Measurements from ENCODE around the gene WASHC4.
"Not testable (repeated sequence)": the region's sequence is repeated elsewhere in the genome, so short reads cannot be mapped to it uniquely, and the experiment has no call there.

The WASHC4 gene

DNA sequence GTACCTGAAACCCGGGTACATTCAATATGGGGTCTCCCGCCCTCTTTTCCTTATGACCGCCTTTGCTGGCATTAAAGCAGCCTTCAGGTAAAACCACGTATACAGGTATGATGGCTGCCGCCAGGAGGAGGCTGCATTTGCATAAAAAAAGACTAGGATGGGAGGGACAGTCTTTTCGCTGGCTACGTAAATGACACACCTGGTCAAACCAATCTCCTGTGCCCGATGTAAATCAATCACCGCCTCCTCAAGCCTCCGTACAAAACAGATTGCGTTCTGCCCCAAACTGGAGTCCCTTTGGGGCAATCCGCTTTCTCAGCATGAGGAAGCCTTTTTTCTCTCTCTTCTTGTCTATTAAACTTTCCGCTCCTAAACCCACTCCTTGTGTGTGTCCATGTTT is 15.2 kb upstream of the WASHC4 start:
- DNase-seq (ENCODE audit: low read depth), result no peak

DNA sequence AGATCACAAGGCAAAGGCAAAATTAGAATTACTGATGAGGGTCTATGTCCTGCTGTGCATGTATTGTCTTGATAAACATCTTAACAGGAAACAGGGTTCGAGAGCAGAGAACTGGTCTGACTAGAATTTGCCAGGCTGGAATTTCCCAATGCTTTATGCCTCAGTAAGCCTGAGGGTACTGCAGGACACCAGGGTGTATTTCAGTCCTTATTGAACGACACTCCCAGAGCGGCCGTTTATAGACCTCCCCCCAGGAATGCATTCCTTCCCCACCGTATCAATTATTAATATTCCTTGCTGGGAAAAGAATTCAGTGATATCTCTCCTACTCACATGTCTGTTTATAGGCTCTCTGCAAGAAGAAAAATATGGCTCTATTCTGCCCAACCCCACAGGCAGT is 12.2 kb upstream of the WASHC4 start:
- DNase-seq (ENCODE audit: low read depth), result not testable (repeated sequence)

DNA sequence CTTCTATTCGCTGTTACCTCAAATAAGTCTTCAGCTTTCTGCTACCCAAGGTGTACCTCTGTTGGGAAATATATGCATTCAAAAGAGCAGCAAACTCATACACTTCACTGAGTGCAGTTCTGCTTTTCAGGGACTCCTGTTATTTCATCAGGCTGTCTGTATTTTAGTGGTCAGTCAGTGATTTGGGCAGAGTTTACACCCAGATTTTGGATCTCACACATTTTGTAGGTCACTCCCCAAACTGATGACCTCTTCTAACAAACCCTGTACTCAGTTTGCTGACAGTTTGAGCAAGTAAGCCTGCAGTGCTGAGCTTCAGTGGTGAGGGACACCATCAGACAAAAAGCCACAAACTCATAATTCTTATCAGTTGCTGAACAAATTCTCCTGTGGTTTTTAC is 8.2 kb upstream of the WASHC4 start:
- no peak for DNase-seq (ENCODE audit: low read depth)

DNA sequence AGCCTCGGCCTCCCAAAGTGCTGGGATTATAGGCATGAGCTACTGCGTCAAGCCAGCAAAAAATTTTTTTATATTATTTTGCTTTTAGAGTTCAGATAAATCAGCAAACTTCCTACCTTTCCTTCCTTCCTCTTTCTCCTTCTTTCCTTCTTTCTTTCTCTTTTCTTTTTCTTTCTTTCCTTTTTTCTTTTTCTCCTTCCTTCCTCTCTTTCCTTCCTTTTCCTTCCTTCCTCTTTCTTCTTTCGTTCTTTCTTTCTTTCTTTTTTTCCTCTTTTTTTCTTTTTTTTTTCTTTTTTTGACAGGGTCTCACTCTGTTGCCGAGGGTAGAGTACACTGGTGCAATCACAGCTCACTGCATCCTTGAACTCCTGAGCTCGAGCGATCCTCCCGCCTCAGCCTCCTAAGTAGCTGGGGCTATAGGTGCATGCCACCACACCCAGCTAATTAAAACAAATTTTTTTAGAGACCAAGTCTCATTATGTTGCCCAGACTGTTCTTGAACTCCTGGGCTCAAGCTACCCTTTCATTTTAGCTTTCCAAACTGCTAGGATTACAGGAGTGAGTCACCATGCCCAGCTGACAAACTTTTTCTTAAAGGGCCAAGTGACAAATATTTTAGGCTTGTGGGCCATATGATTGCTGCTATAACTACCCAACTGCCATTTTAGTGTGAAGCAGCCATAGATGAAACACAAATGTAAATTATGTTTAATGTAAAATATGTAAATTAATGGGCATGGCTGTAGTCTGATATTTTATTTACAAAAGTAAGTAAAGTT is 7.1 kb upstream of the WASHC4 start:
- no peak for DNase-seq (ENCODE audit: low read depth)

DNA sequence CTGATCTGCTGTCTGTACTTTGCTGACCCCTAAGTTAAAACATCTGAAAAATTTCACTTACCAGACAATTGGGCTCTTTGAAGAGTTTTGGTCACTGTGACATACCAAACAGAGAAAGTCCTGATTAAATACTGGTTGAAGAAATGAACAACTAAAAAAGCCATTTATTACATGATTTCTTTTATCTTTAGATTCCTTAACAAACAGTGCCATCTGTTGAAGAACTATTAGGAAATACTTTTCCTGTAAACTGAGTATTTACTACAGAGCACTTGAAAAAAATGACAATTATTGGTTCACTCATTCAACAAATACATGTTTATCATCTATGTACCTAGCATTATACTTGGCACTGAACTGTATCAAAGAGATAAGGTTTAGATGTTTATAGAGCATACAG is 6.5 kb upstream of the WASHC4 start:
- no peak for DNase-seq (ENCODE audit: low read depth)

DNA sequence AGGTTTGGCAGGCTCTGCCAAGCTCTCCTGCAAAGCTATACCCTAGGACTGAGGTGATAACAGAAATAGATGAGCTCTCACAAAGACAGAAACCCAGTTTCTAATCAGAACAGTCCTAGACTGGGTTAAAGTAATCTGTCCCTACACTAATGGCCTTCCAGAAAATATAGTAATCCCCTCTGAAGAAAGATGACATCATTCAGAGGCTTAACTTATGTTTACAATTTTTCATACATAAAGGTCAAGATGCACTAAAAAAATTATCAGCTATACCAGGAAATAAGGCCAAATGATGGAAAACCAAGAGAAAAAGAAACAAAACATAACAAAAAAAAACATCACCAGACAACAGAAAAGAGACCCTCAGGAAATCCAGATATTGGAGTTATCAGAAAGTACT is 4.9 kb upstream of the WASHC4 start:
- no peak for DNase-seq (ENCODE audit: low read depth)

DNA sequence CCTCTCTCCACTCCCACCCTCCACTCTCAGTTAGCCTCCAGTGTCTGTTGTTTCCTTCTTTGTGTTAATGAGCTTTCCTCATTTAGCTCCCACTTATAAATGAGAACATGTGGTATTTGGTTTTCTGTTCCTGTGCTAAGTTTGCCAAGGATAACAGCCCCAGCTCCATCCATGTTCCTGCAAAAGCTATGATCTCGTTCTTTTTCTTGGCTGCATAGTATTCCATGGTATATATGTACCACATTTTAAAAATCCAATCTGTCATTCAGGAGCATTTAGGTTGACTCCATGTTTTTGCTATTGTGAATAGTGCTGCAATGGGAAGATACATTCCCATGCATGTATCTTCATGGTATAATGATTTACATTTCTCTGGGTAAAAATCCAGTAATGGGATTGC is 2.8 kb upstream of the WASHC4 start:
- DNase-seq (ENCODE audit: low read depth), result no peak

DNA sequence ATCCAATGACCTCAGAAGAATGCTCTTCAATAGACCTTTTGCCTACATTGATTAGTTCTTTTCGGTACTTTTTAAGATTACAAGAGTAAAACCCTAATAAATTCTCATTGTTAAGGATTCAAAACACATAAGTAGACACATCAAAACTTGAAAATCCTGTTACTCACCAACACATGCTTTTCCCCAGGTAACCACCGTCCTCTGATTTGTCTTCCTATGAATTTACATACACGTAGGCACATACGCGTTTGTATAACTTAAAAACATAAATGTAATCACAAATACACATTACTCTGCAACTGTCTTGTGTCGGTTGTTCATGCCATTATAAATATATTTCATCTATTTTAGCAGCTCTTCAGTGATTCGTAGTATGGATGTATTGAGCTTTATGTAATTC is 910 bp upstream of the WASHC4 start:
- DNase-seq (ENCODE audit: low read depth), result no peak

DNA sequence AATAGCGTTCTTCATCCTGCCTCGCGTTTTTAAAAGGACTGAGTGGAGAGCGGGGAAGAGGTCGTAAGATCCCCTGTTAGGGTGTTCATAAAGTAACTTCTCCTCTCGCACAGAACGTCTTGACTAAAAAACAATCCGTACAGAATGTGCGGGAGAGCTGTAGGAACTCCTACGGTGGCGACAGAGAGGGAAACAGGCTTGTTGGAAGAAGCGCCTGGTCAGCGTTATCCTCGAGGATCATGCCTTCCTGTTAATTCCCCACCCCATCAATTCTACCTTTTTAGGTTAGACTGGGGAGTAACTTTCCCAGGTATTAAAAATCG is 399 bp upstream of the WASHC4 start:
- no peak for DNase-seq (ENCODE audit: low read depth)

DNA sequence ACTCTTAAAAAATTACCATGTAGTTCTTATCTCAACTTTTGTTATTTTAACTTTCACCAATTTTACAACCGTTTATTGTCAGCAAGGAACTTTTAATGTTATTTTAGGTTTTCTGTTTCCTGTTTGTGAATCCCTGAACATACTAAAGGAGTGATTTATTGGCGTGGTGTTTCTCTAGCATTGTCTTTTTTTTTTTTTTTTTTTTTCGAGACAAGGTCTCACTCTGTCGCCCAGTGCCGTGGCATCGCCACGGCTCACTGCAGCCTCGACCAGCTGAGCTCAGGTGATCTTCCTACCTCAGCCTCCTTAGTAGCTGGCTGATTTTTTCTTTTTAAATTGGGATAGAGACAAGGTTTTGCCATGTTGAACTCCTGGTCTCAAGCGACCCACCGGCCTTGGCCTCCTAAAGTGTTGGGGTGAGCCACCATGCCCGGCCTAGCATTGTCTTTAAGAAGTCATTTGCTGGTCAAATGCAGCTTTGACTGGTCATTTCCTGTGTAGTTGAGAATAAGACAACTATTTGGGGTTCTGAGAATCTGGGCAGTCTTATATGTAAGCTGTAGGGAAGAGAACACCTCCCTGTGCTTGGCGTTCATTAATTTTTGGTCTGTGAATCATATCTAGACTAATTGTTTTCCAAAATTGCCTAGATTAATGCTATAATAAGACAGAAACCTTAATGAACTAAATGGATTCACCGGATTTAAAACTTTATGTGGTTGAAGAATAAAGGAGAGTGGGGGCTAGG is 2.1 kb downstream of the WASHC4 start:
- DNase-seq (ENCODE audit: low read depth), result no peak

DNA sequence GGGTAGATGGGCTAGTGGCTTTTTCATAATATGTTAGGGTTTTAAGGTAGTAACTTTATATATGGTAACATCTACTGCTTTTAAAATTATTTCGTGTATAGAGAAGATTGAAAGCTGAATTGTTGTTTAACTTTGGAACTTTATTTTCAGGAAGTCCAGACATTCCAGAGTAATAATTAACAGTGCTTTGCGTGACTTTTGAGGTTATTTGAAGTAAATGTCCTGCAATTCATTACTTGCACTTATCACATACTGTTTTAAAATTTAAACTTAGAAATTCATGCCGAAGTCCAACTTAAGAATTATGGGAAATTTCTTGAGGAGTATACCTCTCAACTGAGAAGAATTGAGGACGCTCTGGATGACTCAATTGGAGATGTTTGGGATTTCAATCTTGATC is 3.3 kb downstream of the WASHC4 start:
- DNase-seq (ENCODE audit: low read depth), result no peak

DNA sequence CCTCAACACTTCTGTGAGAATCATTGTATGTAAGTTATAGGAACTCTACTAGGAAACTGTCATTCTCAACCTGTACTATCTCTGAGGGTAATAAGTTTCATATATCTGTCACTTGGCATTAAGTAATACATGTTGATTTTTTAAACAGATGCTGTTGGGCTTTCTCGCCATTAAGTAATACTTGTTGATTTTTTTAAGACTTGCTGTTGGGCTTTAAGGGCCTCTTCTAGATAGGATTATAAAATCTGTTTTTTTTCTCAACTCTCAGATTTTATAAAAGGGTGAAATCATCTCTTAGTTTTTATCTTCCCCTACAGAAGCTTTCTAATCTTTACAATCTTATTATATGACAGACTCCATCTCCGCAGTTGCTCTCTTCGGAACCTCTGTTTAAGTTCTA is 5.6 kb downstream of the WASHC4 start:
- DNase-seq (ENCODE audit: low read depth), result no peak

DNA sequence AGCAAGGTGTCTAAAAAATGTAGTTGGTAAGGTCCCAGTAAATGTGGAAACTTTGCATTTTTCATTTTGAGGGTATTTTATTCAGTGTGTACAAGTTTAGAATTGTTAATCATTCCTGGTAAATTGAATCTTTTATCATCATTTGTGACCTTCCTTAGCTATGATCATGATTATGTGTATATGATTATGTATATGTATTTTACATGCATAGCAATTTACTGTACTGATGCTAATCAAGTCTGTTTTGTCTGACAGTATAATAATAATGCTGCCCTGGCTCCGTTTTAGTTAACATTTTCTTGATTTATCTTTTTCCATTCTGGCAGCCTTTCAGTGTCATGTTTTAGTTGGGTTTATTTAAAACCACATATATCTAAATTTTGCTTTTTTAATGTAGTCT is 9.4 kb downstream of the WASHC4 start:
- no peak for DNase-seq (ENCODE audit: low read depth)

DNA sequence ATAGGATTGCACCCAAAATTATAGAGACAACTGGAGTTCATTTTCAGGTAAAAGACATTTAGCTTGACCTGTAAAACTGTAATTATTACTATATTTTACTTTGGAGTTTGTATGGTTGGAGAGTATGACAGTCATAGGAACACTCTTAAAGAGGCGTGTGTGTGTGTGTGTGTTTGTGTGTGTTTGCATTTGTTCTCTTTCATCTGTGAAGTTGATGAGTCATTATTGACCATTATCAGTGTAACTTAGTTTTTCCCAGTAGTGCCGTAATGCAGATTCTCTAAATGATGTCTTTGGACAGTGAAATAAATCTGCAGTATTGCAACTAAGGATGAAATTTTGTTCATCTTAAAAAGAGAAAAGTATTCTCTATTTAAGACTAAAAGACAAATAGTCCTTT is 13.0 kb downstream of the WASHC4 start:
- DNase-seq (ENCODE audit: low read depth), result no peak

DNA sequence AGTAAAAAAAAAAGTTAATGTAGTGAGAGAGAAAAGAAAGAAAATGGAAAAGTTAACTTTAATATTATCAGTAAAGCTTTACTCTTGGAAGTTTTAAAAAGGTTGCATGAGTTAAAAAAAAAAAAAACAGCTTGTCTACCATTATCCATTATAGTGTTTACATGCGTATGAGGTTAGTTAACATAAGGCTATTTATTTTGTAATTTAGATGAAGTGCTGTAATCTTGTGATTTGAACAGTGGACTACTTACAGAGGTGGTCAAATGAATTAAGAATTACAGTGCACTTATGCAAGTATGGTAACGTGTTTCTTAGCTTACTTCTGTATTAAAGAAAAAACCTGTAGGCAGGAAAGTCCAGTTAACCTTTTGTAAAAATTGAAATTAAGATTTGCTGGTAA is 30.7 kb downstream of the WASHC4 start:
- DNase-seq (ENCODE audit: low read depth), result no peak

DNA sequence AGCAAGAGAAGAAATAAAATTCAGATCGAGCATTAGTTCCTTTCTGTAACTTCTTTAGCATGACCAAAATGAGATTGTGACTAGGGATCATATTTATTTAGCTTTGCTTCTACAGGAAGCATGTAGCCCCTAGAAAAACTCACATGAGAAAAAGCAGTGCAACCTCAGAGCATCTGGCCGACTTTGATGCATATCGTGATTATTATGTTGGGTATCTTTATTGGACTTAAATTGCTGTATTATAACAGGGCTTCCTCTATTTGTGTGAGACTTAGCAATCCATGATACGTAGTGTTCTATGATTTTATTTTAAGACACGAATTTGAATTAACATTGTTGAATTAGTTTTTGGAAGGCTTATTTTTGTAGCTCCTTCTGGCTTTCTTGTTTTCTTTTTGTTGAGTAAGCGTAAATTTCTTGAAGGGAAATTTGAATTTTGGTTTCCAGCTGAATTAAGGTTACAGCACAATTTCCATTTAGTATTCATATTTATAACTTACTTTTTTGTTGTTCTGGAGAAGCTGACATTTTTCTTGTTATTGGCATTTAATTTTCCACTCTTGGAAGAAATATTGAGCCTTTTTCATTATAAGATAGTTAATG is 33.9 kb downstream of the WASHC4 start:
- DNase-seq (ENCODE audit: low read depth), result no peak

DNA sequence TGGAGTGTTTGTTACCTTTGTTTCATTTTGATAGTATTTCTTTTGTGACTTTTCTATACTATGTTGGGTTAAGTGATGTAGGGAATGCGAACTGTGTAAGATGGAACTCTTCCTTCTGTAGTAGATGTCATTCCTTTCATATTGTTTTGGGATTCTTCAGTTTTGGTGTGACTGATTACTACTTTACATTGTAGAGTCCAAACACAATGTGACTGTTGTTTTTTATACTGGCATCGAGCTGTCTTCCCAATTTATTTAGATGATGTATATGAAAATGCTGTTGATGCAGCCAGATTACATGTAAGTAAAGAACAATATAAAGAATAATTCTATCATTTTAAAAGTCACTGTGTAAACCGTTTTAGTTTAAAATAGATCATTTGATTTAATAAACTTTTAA is 34.7 kb downstream of the WASHC4 start:
- no peak for DNase-seq (ENCODE audit: low read depth)

DNA sequence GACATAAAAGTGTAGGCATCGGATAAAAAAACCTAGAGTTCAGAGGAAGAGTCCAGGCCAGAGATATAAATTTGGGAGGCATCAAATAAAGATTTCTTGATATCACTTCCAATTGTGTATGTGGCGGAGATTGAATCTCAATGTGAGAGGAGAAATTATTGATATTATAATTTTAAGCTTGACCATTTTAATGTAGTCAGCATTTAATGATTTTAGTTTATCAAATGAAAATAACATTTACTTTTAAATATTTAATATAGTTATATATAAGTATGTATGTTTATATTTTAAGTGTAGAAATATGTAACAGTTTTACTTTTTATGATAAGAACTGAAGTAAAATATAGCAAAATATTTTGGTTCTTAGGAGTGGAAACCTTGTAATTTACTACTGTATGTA is 48.7 kb downstream of the WASHC4 start:
- no peak for DNase-seq (ENCODE audit: low read depth)

DNA sequence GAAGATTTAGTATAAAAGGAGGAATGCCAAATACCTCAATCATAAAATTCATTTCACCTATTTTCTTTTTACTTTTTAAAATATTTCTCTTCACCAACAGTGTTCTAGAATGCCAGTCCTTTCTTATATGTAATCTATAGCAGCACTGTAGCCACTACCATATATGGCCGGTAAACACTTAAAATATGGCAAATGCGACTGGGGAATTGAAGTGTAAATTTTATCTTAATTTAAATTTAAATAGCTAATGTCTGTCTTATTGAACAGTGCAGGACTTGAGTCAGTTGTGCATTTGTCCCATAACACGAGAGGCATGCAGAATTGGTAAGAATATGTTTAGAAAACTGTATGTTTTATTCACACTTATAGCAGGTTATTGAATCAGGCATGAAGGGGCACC is 50.1 kb downstream of the WASHC4 start:
- DNase-seq (ENCODE audit: low read depth), result no peak

DNA sequence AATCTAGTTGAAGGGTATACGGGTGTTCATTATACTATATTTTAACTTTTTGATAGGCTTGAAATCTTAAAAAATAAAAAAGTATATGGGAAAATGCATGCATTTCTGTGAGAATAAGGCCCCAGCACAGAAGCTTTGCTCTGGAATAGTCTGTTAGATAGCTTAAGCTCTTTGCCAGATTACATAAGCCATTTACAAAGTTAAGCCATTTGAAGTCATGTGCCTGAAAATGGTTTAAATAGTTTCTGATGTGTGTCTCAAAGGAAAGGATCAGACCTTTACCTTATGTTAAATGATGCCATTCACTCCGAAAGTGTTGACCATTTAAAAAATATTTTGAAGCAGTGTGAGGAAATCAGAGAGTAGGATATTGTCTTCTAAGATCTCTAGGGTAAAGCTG is 51.3 kb downstream of the WASHC4 start:
- no peak for DNase-seq (ENCODE audit: low read depth)

DNA sequence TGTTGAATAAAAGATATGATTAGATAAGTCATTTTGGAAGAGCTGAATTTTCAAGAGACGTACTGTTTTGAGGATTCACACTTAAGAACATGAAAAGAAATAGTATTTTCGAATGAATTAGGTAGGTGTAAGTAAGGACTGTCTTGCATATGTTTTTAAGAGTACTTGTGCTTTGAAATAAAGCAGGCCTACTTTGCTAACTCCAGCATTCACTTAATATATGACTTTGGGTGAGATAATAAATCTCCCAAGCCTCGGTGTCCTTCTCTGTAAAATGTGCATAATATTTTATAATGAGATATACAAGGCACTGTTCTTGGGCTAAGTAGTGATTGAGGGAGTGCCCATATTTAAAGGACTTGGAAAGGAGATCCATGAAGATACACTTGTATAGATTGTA is 54.6 kb downstream of the WASHC4 start:
- no peak for DNase-seq (ENCODE audit: low read depth)

DNA sequence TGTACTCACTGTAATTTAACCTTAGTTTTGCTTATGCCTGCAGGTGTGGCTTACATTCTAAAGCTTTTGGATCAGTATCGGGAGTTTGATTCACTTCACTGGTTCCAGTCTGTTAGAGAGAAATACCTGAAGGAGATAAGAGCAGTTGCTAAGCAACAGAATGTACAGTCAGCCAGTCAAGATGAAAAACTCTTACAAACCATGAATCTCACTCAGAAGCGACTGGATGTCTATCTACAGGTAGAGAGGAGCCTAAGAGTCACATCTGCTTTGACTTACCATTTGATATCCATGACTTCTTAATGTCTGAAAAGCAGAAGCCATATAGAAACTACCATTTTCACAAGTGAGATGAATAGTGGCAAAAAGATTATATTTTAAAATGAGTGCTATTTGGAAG is 56.5 kb downstream of the WASHC4 start:
- no peak for DNase-seq (ENCODE audit: low read depth)

DNA sequence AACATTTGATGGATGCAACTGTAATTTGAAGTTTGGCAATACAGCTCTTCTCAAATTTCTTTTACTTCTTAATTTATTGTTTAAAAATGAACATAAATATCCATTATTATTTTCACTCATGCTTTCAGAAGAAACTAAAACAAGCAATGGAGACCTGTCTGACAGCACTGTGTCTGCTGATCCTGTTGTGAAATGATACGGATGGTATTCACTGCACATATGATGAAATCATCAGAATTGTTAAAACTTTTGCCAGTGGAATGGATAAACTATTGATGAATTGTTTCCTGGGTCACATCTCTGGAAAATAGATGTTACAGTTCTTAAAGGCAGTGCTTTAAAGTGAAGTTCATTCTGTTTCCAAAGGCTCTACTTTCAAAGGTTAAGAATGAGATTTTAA is 59.2 kb downstream of the WASHC4 start:
- no peak for DNase-seq (ENCODE audit: low read depth)

DNA sequence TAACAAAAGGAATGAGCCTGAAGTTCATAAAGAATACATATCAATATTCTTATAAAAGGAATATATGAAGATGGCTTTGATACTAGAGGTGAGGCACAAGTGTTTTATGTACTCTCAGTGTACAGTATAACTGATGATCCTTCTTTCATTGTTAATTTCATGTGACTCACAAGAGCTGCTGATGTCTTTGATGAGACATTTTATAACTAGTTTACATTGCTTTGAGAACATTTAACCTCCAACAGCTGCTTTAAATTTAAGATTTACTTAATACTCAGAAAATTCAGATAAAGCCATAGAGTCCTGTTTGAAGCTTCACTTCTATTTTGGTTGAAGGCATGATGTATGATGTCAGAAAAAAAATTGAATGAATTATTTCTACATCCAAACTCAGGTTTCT is 59.8 kb downstream of the WASHC4 start:
- no peak for DNase-seq (ENCODE audit: low read depth)

Measured in activated T-cell treated with anti-CD3 and anti-CD28 coated beads for 24 hours (primary cell).